NCI-H2196 treated with DMSO at 0.1 percent for 48 hours (cell line): ENCODE results near the gene NLGN1.
A peak's percentile ranks its signal among the peaks of the same experiment; 100 is the strongest.

ENCODE experiments used
- DNase-seq: peaks from one replicate; lab custom pipeline; 2025; ENCODE audit not compliant: unreplicated experiment; lab: John Stamatoyannopoulos, UW

The NLGN1 gene

DNA sequence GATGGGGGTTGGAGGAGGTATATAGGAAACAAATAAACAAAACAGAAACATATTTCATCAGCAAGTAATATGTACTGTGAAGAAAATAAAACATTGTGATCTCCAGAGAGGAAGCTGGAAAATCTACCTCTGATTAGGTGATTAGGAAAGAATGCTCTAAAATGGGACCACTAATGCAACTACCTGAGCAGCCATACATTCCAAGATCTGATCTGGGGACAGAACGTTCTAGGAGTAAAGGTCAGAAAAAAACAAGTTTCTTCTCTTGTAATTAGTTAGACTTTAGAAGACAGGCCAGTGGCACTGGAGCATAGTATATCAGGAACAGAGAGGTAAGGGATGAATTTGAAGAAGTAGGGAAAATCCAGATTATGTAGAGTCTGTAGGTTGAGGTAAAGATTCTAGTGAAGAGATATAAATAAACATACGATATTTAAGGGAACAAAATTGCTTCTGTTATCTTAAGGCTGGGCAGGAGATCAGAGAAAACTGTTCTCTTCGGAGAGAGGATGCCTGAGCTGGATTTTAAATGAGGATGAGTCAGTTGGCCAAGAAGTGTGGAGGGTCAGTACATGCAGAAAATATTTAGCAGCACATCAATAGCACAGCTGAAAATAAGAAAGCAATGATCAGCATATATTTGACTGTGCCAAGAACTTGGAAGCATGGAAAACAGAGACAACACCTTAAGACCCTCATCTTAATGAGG is 429.5 kb downstream of the NLGN1 start:
- no peak for DNase-seq

- DNase-seq, result no peak
Observed at GRCh38 chr3:173838644-173839043, 441.1 kb downstream of the NLGN1 start.

- no peak for DNase-seq
Observed at GRCh38 chr3:173839859-173840258, 442.3 kb downstream of the NLGN1 start.

- no peak for DNase-seq
Observed at GRCh38 chr3:173841334-173841733, 443.8 kb downstream of the NLGN1 start.

DNA sequence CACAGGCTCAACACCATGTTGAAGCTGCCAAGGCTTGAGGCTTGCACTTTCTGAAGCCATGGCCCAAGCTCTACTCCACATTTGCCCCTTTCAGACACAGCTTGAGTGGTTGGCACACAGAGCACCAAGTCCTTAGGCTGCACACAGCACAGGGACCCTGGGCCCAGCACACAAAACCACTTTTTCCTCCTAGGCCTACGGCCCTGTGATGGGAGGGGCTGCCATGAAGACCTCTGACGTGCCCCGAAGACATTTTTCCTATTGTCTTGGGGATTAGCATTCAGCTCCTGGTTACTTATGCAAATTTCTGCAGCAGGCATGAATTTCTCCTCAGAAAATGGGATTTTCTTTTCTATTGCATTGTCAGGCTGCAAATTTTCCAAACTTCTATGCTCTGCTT is 445.5 kb downstream of the NLGN1 start:
- DNase-seq, result no peak

GRCh38 chr3:173846584-173846983 is 449.0 kb downstream of the NLGN1 start:
- DNase-seq, result no peak

DNA sequence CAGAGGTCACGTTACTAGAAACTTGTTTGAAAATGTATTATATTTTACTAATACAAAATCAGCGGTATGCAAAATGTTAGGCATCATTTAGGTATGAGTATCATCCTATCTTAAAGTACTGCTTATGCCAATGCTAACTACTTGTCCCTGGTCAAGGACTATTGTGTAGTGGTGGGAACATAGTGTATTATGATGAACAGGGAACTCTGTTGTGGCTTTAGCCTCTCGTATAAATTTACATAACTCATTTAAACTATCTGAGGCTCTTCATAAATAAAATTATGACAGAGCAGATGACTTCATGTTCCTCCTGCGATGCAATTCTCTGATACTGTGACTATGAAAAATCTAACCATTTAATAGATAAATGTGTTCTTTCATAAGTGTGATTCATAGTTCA is 451.9 kb downstream of the NLGN1 start:
- no peak for DNase-seq

GRCh38 chr3:173857154-173857553 is 459.6 kb downstream of the NLGN1 start:
- no peak for DNase-seq

DNA sequence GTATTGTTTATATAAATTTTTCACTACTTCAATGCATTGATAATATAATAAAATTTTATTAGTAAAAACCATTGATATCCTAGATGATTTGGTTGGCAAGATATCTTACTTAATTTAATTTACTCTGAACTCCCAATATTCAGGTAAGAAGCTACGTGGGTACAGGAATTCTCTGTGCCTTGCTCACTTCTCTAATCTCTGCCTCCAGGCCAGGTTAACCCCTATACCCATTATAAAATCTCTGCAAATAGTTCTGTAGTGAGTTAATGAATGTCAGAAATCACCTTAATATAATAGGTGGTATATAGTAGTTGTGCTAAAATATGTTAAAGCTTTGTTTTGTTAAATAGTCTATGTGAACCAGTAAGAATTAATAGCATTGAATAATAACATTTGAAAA is 465.2 kb downstream of the NLGN1 start:
- no peak for DNase-seq

DNA sequence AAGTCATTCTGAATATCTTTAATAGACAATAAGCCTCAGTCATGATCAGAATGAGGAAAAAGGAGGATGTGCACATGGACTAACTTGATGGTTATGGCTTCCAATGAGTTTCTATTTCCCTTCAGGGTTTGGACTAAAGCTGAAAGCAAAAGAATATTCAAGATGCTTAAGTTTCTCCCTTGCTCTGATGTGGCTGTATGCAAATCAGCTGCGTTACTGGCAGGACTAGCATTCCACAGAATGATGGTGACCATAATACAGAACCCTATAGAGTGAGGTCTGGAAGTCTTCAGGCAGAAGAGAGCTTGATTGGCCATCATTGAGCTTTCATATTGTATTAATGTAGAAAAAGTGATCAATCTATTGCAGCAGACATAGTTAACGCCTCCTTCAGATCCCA is 466.0 kb downstream of the NLGN1 start:
- DNase-seq, result no peak

- no peak for DNase-seq
Observed at GRCh38 chr3:173865900-173866498, 468.5 kb downstream of the NLGN1 start.

- no peak for DNase-seq
Observed at GRCh38 chr3:173869766-173870165, 472.2 kb downstream of the NLGN1 start.

DNA sequence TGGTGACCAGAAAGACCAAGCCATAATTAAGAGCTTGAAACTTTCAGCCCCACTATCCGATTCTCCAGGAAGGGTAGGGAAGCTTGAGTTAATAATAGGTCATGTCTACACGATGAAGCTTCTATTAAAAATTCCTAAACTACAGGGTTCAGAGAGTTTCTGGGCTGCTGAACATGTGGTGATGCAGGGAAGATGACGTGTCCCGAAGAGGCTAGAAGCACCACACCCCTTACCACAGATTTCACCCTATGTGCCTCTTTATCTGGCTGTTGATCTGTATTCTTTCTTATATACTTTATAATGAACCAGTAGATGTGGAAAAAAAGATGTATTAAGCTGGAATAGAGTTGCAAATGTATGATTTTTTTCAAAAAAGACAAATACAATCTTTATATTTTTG is 473.4 kb downstream of the NLGN1 start:
- no peak for DNase-seq

- no peak for DNase-seq
Observed at GRCh38 chr3:173875790-173876189, 478.2 kb downstream of the NLGN1 start.

DNA sequence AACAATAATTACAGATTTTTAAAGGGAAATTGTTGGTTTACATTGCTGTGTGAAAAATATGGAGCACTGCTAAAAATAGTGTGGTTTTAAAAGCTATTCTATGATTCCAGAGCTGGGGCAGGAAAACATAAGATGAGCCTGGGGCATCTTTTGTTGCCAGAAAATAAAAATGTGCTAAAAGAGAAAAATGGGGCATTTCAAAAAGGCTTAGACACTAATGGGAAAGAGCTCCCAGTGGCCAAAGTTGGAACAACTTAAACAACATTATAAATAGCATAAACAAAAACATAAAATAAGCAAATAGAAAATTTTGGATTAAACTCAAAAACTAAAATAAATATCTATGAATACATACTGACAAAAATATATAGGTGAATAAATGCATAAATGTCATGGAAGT is 478.9 kb downstream of the NLGN1 start:
- no peak for DNase-seq

GRCh38 chr3:173887888-173888287 is 490.3 kb downstream of the NLGN1 start:
- DNase-seq, result no peak

- DNase-seq, result no peak
Observed at GRCh38 chr3:173889596-173889995, 492.1 kb downstream of the NLGN1 start.

- DNase-seq, result no peak
Observed at GRCh38 chr3:173890091-173890490, 492.5 kb downstream of the NLGN1 start.

GRCh38 chr3:173891272-173892100 is 493.9 kb downstream of the NLGN1 start:
- DNase-seq, result no peak

DNA sequence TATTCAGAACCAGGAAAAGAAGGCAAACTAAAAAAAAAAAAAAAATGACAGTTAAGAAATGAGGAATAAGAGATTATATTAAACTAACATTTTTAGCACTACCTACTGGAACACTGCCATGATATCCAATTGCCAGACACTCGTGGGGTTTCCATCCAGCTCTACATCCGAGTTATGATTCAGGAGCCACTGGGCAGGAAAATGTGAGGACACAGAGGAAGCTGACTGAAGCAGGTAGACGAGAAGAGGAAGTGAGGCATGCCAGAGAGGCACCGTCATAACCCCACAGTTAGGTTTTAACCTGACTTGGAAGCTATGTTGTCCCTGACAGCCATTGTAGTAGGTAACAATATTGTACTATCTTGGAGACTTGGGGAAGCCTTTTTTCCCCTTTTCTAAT is 495.0 kb downstream of the NLGN1 start:
- no peak for DNase-seq

DNA sequence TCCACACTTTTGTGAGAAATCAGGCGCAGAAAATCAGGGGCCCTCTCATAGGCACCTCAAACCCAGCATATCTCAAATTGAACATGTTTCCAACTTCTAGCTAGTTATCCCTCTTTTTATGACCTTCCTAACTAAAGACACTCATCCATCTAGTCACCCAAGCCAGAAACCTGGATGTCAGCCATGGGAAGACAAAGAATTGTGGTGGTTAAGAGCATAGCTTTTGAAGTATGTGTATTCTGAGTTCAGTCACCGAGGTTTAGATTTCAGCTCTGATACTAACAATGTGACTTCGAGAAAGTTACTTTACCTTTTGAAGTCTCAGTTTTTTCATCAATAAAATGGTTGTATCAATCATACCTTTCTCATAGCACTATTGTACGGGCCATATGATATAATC is 495.5 kb downstream of the NLGN1 start:
- DNase-seq, result peak; percentile 16

DNA sequence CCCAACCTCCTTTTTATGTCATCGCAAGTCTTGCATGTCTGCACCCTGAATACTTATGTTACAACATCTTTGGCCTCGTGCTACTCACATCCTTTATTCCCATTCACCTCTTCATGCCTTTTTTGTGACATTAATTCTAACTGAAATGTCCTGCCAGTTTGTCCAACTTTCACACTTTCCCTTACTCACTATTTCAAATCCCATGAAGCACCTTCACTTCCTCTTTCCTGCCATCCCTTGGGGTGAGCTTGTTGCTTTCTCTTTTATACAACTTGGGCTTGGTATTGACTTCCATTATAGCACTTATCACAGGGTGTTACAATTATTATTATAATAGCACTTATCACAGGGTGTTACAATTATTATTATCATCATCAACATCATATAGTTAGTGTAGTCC is 496.3 kb downstream of the NLGN1 start:
- no peak for DNase-seq
